OCI-LY1 (cell line): ENCODE data around the gene LRRC14B.

Experiments used
- EZH2 ChIP-seq: fragments of 200-600 bp; sonication (generic), shearing (Covaris generic); IDR thresholded peaks from 2 replicates; pipeline ENCODE4 v1.8.0; 2017; ENCODE audit warnings: borderline replicate concordance, mixed run types, mild to moderate bottlenecking, antibody characterized with exemption, low read length, moderate library complexity, mixed read lengths
- TF ChIP-seq, protein P1 (sequence below): fragments of 200-600 bp; sonication (generic), shearing (Covaris generic); IDR thresholded peaks from 2 replicates; pipeline ENCODE4 v1.5.1; 2017; ENCODE audit warnings: mild to moderate bottlenecking, antibody characterized with exemption, low read length, moderate library complexity, mixed read lengths

DNA sequence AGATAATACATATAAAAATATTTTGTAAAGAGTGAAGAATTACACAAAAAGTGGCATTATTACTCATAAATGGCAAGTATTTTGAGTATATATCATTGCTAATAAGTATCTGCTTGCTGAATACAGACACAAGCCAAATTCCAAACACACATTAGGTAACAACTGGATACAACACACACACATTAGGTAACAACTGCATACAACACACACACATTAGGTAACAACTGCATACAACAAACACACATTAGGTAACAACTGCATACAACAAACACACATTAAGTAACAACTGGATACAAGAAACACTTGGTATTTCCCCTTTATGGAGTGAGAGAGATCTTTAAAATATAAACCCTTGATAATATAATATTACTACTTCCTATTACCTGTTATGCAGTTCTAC lies 13.2 kb downstream of the LRRC14B start:
- TF ChIP-seq, protein P1, sequence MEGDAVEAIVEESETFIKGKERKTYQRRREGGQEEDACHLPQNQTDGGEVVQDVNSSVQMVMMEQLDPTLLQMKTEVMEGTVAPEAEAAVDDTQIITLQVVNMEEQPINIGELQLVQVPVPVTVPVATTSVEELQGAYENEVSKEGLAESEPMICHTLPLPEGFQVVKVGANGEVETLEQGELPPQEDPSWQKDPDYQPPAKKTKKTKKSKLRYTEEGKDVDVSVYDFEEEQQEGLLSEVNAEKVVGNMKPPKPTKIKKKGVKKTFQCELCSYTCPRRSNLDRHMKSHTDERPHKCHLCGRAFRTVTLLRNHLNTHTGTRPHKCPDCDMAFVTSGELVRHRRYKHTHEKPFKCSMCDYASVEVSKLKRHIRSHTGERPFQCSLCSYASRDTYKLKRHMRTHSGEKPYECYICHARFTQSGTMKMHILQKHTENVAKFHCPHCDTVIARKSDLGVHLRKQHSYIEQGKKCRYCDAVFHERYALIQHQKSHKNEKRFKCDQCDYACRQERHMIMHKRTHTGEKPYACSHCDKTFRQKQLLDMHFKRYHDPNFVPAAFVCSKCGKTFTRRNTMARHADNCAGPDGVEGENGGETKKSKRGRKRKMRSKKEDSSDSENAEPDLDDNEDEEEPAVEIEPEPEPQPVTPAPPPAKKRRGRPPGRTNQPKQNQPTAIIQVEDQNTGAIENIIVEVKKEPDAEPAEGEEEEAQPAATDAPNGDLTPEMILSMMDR, result no peak
- TF ChIP-seq EZH2, result no peak
